Keratinocyte (primary cell): ENCODE measurements around the gene ZCRB1.

ENCODE experiments used
- CTCF ChIP-seq, 3 experiments: IDR thresholded peaks in 1 of 3; conservative IDR thresholded peaks in 1 of 3; optimal IDR thresholded peaks in 1 of 3; 2 replicates in 2 of 3; 3 replicates in 1 of 3; pipeline versions ENCODE3 to v1.5.1; 2011; ENCODE audit warnings: low read length in 3 of 3, mild to moderate bottlenecking in 3 of 3, moderate library complexity in 2 of 3, control low read depth in 1 of 3, inconsistent platforms in 1 of 3; ENCODE audit not compliant: insufficient read depth in 2 of 3; ENCODE audit errors: extremely low read depth in 1 of 3
- EZH2 ChIP-seq: IDR thresholded peaks from one replicate; pipeline ENCODE4 v1.6.1; 2012; ENCODE audit warnings: inconsistent platforms, mild to moderate bottlenecking, low read length, moderate library complexity

DNA sequence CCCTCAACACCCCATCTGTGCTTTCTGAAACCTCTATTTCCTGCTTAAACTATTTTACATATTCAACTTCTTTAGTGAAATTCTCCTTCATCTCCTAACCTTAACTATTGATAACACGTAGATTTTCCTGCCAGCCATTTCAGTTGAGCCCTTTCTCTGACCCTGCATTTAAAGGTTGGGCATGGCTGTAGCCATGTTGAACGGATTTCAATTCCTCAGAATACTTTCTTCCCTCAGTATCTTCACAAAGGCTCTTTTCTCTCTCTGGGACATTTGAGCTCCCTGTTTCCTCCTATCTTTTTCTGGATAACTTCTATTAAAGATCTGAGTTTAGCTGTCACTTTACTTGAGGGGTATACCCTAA is 1.3 kb upstream of the ZCRB1 start:
- TF ChIP-seq CTCF (optimal IDR thresholded peaks at IDR 0.05 in 1 of 3, IDR thresholded peaks at IDR 0.05 in 1 of 3, conservative IDR thresholded peaks at IDR 0.05 in 1 of 3; ENCODE audit: extremely low read depth in 1 of 3, insufficient read depth in 2 of 3, low read length in 3 of 3), result no peak
- TF ChIP-seq EZH2, result no peak
